ENCODE results near the gene SRCAP.

Gene SRCAP

GRCh38 chr16:30698816-30699614, at the start of gene SRCAP:
SRCAP (plus strand) TSS chr16:30699171; CDS start chr16:30700825, 1,654 bp downstream.
- DNase-seq (ENCODE audit: low spot score): peak; percentile 75

GRCh38 chr16:30649725-30650368, 49.1 kb upstream of the SRCAP start:
- DNase-seq (ENCODE audit: low spot score): no peak

DNA sequence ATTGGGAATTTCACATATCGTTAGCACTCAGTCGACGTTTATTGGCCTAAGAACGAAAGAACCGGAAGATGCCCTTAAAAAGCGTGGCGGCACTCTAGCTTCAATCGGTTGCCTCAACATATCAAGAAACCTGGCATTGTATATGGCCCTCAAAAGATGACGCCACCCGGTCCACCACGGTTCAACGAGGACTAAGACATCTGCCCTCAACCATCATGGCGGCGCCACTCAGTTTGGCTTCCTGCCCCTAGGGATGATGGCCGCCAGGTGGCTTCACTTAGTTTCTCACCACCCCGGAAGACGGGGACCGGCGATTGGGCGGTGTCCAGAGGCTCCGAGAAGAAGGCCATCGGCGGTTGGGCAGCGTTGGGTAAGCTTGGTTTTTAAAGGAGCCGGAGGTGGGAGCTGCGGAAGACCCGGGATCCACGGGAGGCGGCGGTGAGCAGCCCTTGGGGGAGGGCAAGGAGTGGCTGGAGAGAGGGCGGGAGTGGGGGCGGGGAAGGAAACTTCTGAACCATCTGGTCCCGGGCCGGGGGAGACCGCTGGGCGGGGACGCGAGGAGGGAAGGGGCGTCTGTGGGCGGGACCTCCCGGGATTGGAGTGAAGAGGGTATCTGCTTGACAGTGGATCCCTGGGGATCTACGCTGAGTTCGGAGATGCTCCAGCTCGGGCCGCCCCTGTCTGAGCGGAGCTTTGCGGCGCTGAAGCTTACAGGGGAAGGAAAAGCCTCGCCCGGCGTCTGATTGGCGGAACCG, 48.4 kb upstream of the SRCAP start, which contains the start of gene PRR14:
PRR14 (plus strand) TSS at position 592 of the 755 bp plus-strand sequence. CDS start 686 bp downstream, outside the sequence.
- DNase-seq (ENCODE audit: low spot score): peak; percentile 99

DNA sequence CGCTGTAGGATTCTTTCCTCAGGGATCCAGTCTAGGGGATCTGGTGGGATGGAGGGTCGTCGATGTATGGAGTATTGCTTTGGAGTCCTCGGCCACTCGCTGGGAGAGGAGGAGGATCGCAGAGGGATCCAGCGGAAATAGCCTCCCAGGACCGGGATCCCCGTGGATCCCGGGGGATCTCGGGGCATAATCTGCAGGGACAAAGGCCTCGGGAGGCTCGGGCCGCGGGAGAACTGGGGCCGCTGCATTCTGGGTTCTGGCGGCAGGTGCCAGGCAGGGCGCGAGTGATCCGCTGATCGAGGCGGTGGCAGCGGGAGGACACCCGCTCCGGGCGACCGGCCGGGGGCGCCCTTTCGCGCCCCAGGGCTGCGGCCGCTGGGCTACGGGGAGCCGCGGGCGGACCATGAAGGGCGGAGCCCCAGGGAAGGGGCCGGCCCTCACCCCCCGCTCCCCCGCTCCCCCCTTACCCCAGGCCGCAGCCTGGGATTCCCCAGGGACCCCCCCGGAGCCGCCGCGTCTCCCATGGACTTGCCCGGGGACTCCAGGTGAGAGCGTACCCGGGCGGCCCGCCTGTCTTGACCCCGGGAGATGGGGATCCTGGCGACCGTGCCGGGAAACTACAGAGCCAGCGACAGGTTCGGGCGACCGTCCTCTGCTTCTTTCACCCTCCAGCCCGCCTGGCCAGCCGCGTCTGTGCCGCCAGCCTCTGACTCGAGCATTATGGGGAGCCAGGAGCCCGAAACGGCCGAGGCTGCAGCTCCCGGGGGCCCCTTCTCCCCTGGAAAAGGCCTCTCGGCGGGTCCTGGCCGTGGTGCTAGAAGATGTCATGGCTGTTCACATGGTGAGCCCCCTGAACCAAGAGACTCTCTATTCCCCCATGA, 47.6 kb upstream of the SRCAP start:
- DNase-seq (ENCODE audit: low spot score): peak; percentile 49

DNA sequence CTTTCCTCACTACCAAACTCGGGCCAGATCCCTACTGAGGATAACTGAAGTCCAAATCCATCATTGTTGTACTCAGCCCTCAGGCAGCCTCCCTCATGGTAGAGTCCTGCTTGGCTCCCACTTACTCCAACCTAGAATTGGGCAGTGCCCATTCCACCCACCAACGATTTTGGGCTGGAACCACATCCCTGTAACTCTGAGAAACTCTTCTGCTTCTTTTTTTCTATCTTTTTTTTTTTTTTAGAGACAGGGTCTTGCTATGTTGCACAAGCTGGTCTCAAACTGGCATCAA, 47.0 kb upstream of the SRCAP start:
- DNase-seq (ENCODE audit: low spot score): peak; percentile 17

GRCh38 chr16:30652718-30653117, 46.3 kb upstream of the SRCAP start:
- DNase-seq (ENCODE audit: low spot score): no peak

DNA sequence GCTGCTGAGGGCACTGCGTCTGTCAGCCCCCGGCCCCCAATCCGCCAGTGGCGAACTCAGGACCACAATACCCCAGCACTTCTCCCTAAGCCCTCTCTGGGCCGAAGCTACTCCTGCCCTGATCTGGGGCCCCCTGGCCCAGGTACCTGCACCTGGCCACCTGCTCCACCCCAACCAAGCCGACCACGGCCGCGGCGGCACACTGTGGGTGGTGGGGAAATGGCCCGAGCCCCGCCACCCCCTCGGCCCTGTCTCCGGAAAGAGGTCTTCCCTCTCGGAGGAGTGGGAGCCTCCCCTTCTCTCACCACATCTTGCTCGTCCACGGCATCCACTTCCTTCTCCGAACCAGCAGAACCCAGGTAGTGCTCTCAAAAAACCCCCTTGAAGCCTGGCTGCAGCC, 44.1 kb upstream of the SRCAP start:
- DNase-seq (ENCODE audit: low spot score): no peak

- no peak for DNase-seq (ENCODE audit: low spot score)
Observed at GRCh38 chr16:30655815-30656347, 43.1 kb upstream of the SRCAP start.

DNA sequence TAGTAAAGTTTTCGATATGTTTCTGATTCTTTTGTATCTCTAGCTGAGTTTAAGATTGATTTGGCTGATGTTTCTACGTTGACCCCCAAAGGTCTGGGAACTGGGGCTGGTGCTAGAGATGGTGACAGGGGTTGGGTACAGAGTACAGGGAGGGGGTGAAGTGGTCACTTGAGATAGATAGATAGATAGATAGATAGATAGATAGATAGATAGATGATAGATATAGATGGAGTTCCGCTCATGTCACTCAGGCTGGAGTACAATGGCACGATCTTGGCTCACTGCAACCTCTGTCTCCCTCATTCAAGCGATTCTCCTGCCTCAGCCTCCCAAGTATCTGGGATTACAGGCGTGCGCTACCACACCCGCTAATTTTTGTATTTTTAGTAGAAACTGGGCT, 42.6 kb upstream of the SRCAP start:
- DNase-seq (ENCODE audit: low spot score): no peak

DNA sequence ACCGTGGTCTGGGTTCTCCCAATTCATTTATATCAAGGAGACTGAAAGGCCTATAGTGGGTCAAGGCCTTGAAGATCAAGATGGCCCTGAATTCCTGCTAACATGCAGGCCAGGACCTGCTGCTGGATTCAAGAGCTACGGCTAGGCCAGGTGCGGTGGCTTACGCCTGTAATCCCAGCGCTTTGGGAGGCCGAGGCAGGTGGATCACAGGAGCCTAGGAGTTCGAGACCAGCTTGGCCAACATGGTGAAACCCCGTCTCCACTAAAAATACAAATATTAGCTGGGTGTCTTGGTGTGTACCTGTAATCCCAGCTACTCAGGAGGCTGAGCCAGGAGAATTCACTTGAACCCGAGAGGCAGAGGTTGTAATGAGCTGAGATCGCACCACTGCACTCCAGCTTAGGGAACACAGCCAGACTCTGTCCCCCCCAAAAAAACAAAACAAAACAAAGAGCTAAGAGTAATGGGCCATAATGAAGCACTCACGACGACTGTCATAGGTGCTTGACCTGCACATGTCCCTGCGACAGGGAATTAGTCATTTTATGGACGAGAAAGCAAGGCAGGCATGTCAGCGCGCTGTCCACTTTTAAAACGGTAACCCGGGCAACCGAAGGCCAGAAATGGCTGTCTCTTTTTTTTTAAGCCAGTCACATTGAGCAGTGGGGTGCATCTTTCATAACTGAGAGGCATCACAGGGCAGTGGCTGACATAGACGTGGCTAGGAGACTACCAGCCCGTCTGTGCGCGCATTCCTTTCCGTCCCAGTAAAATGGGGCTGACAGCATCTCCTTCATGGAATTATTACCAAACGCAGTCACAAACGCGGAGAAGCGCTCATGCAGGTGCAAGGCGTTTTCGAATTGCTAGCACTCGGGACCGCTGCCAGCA, 41.8 kb upstream of the SRCAP start:
- no peak for DNase-seq (ENCODE audit: low spot score)

- DNase-seq (ENCODE audit: low spot score): peak; percentile 100
Observed at GRCh38 chr16:30657866-30658730, 40.9 kb upstream of the SRCAP start, which contains the start of gene FBRS. FBRS (plus strand) TSS chr16:30658431; CDS start chr16:30659519, 1,088 bp downstream.

DNA sequence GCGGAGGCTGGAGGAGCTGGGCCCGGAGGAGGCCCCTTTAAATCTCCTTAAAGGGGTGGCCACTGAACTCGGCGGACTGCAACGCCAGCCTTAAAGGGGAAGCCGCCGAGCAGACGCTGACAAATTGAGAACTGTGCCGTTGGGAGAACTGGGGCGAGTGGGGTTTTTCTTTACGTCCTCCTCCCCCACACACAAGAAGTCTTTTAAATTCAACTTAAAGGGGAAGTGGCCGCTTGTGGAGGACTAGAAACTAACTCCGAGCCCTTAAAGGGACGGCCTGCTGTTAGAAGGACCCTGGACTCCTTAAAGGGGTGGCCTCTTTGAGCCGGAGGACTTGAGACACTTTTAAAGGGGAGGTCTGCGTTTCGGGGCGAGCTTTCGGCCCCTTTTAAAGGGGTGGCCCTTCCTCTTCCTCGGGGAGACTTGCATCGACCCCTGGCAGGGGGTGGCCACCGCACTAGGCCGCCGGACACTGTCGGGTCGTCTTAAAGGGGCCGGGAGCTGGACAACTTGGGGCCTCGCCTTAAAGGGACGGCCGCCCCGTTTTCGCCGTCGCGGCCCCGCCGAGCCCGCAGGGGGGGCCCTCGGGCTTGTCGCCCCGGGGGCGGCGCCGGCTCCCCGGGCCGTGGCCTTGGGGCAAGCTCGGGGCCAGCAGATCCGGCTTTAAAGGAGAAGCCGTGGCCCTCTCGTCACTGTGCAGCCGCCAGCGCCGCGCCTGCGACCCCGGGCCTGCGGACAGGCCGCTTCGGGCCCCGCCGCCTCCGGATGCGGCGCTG, 40.1 kb upstream of the SRCAP start:
- peak; percentile 98 for DNase-seq (ENCODE audit: low spot score)

DNA sequence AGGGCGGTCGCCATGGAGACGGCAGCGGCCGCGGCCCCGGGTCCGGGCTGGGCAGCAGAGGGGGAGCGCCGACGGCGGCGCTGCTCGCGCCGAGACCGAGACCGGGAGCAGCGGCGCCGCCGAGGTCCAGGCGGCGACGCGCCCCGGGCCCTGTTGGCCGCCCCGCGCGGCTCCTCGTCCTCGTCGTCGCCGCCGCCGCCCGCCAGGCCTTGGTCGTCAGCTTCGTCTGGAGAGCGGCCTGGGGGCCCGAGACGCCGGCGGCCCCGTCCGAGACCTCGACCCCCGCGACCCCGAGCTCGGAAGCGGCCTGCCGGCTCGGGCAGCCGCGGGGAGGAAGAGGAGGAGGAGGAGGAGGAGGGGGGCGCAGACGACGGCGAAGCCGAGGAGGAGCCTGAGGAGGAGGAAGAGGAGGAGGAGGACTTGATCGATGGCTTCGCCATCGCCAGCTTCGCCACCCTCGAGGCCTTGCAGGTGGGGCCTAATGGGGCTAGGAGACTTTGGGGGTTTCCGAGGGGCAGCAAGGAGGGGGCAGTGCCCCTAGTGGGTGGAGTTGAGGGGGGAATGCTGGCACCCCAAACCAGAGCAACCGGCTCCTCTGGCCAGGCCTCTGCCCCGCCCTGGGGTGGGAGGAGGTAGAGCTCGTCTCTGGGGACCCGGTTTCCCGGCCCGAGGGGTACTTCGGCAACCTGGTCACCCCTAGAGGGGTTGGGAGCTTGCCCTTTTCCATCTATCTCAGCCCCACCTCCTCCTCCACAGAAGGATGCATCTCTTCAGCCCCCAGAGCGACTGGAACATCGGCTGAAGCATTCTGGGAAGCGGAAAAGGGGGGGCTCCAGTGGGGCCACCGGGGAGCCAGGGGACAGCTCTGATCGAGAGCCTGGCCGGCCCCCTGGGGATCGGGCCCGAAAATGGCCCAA, 39.2 kb upstream of the SRCAP start:
- no peak for DNase-seq (ENCODE audit: low spot score)

DNA sequence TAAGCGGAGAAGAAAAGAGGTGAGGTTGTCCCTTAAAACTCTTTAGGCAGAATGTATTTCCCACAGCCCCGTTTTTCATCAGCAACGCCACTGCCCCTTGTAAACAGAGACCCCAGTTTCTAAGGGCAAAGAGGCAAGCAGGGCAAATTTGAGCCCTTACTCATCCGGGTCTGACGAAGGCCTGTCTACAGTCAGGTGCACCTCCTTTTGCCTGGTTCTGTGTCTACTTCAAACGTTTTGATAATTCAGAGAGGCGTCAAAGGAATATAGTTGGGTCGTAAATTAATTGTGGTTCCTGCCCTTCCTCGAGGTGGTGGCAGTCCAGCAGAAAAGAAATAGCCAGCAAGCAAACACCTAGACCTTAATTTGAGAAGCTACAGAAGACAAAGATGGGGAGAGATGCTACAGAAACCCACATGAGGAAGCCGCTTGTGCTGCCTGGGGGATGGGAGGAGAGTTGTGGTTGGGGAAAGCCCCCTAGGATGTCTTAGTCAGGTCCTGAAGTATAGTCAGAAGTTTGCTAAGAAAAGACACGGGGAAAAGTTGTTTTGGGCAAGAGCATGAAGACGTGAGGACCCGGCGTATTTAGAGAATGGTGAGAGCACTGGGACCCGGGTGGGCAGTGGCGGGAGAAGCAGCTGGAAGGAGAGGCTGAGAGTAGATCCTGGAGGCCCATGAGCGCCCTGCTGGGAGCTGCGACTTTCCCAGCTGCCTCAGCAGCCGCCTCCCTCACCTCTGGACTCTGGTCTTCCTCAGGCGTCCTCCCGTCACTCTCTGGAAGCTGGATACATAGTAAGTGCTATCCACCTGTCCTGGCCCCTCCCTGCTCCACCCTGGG, 38.3 kb upstream of the SRCAP start:
- no peak for DNase-seq (ENCODE audit: low spot score)

DNA sequence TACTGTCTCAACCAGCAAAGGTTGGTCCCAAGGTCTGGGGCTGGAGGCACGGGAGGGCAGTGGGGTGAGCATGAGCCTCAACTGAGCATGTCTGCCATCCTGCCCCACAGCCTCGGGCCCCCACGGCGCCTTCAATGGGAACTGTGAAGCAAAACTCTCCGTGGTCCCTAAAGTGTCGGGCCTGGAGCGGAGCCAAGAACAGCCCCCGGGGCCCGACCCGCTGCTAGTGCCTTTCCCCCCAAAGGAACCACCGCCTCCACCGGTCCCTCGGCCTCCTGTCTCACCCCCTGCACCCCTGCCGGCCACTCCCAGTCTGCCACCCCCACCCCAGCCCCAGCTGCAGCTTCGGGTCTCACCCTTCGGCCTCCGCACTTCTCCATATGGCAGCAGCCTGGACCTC, 36.5 kb upstream of the SRCAP start:
- no peak for DNase-seq (ENCODE audit: low spot score)

GRCh38 chr16:30663038-30663437, 35.9 kb upstream of the SRCAP start:
- DNase-seq (ENCODE audit: low spot score): no peak

DNA sequence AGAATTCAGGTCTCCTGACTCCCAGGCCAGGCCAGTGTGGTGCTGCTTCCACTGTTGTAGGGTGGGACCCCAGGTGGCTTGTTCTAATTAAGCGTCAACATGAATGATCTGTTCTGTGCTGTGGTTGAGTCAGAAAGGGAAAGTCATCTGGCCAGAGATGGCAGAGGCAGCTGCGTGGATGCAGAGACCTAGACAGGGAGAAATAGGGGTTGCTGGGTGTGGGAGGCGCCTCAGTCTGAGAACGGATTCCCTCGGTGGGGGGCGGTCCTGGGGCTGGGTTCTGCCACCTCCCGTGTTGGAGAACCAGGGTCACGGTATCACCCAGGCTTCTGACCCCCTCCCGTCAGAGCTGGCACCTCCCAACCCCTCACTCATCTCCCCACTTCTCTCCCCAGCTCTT, 35.2 kb upstream of the SRCAP start:
- no peak for DNase-seq (ENCODE audit: low spot score)
